Activated CD4-positive, alpha-beta T cell treated with anti-CD3 and anti-CD28 coated beads for 36 hours (primary cell): ENCODE data around the gene ZFTA. TPM values are rescaled to one million over a fixed set of nuclear protein-coding genes. Genes with fewer than 3 reads are reported as not detected.
"Not testable (repeated sequence)": the region's sequence is repeated elsewhere in the genome, so short reads cannot be mapped to it uniquely, and the experiment has no call there.

Experiments
- ATAC-seq: fragments of 200-7000 bp; cut with Tn5 transposase; one replicate; pipeline ENCODE4 v1.10.0; 2021; ENCODE audit warnings: mild to moderate bottlenecking, moderate library complexity
- CTCF ChIA-PET: fragments of 350-600 bp; sonication (Branson Sonifier 250); formaldehyde crosslinking; loops from one replicate; lab custom pipeline; 2021; ENCODE audit warnings: antibody characterized with exemption; lab: Charles Lee
- POLR2A ChIA-PET: fragments of 350-600 bp; sonication (Branson Sonifier 250); formaldehyde crosslinking; loops from one replicate; lab custom pipeline; 2021; ENCODE audit warnings: antibody characterized with exemption, inconsistent platforms; lab: Charles Lee
- DNase-seq: peaks from one replicate; pipeline ENCODE4 v3.0.0-alpha.2; 2020
- H3K27ac Mint-ChIP-seq: one replicate; pipeline ENCODE4 v1.8.0; 2021; ENCODE audit warnings: mixed read lengths
- H3K27me3 Mint-ChIP-seq: one replicate; pipeline ENCODE4 v1.8.0; 2021; ENCODE audit warnings: mixed read lengths
- H3K36me3 Mint-ChIP-seq: one replicate; pipeline ENCODE4 v1.8.0; 2021; ENCODE audit warnings: low read depth, mixed read lengths
- H3K4me1 Mint-ChIP-seq: one replicate; pipeline ENCODE4 v1.8.0; 2021; ENCODE audit warnings: mixed read lengths
- H3K4me3 Mint-ChIP-seq: one replicate; pipeline ENCODE4 v1.8.0; 2021; ENCODE audit warnings: mild to moderate bottlenecking, moderate library complexity, mixed read lengths
- H3K9me3 Mint-ChIP-seq: one replicate; pipeline ENCODE4 v1.8.0; 2021; ENCODE audit warnings: low read depth, mixed read lengths
- intact Hi-C, 2 experiments: fragments of 100-400 bp; cut with DNase I in 1 of 2; cut with micrococcal nuclease in 1 of 2; formaldehyde crosslinking; loops; one replicate each; pipeline versions ENCODE4 v1.14.2 to v1.15.1; 2022 to 2024; cut with DNase I, micrococcal nuclease
- total RNA-seq, 2 experiments: library from RNA; stranded (reverse); gene quantifications; one replicate each; pipeline ENCODE4 v1.2.3, GENCODE V29; 2021

Gene ZFTA
- total RNA-seq, 2 experiments from 2014 or later, result 1.5 to 1.7 TPM

- Mint-ChIP-seq H3K27ac (no peak overlapping the region), H3K36me3 (no peaks in the 10 kb centered on the region), H3K9me3 (no peaks in the 10 kb centered on the region), H3K27me3 (peaks cover 17% of the 10 kb centered on the region), H3K4me1 (no peaks in the 10 kb centered on the region), H3K4me3 (no peak overlapping the region)
- ChIA-PET CTCF (interaction anchor here (0.7 kb wide), 1 partner anchor 19 kb away, joined by 3 read pairs; no protein-coding TSS in a partner anchor), POLR2A (no interaction called here)
- no peak for ATAC-seq
- DNase-seq, result no peak
- intact Hi-C loops, result no loop called here
Observed at GRCh38 chr11:63775191-63775590, 6.6 kb upstream of the ZFTA start.

GRCh38 chr11:63771741-63772318 lies 3.3 kb upstream of the ZFTA start:
- POLR2A ChIA-PET, ATAC-seq, H3K4me1 Mint-ChIP-seq, H3K36me3 Mint-ChIP-seq, H3K9me3 Mint-ChIP-seq, DNase-seq, H3K4me3 Mint-ChIP-seq, H3K27ac Mint-ChIP-seq: not testable (repeated sequence)
- CTCF ChIA-PET, result interaction anchor here (0.7 kb wide), 1 partner anchor 193 kb away, joined by 4 read pairs; no protein-coding TSS in a partner anchor
- H3K27me3 Mint-ChIP-seq, result peaks cover 20% of the 10 kb centered on the region
- intact Hi-C loops, result loop anchor here in 1 of 2 experiments (5.0 kb wide), 1 partner anchor 40 kb away; the partner anchor contains the start of gene SPINDOC

- H3K27me3 Mint-ChIP-seq, result peaks cover 20% of the 10 kb centered on the region
- DNase-seq (no peak), ATAC-seq (no peak)
- no peak overlapping the region for H3K4me3 Mint-ChIP-seq
- H3K9me3 Mint-ChIP-seq, result no peaks in the 10 kb centered on the region
- no peaks in the 10 kb centered on the region for H3K36me3 Mint-ChIP-seq
- intact Hi-C loops, result loop anchor here in 1 of 2 experiments (5.0 kb wide), 1 partner anchor 42 kb away; the partner anchor contains the start of gene SPINDOC
- POLR2A ChIA-PET, result no interaction called here
- no peak overlapping the region for H3K27ac Mint-ChIP-seq
- peaks cover 6% of the 10 kb centered on the region for H3K4me1 Mint-ChIP-seq
- CTCF ChIA-PET, result interaction anchor here (0.8 kb wide), 1 partner anchor 175 kb away, joined by 5 read pairs; no protein-coding TSS in a partner anchor
Observed at GRCh38 chr11:63770763-63771162, 2.2 kb upstream of the ZFTA start.

GRCh38 chr11:63769714-63770455 lies 1.3 kb upstream of the ZFTA start:
- POLR2A ChIA-PET, result no interaction called here
- peak overlapping the region; percentile 47 for H3K4me3 Mint-ChIP-seq
- no peak for ATAC-seq
- H3K27ac Mint-ChIP-seq, result no peak overlapping the region
- H3K4me1 Mint-ChIP-seq, result peaks cover 6% of the 10 kb centered on the region
- intact Hi-C loops, result loop anchor here (2.0 to 5.0 kb wide), 7 partner anchors 42 to 1782 kb away; partner anchors contain the start of genes CATSPERZ (in 1 of the 2), MACROD1 (in 1 of the 2), NAA40 (in 1 of the 2) and SPINDOC (in 1 of the 2)
- no peak for DNase-seq
- H3K9me3 Mint-ChIP-seq, result no peaks in the 10 kb centered on the region
- CTCF ChIA-PET, result interaction anchor here (0.6 to 0.8 kb wide), 2 partner anchors 36 to 176 kb away, joined by 3 to 5 read pairs; no protein-coding TSS in a partner anchor
- H3K27me3 Mint-ChIP-seq, result peaks cover 20% of the 10 kb centered on the region
- H3K36me3 Mint-ChIP-seq, result no peaks in the 10 kb centered on the region

GRCh38 chr11:63769042-63769713 lies 603 bp upstream of the ZFTA start:
- ATAC-seq (peak; percentile 36), DNase-seq (peak; percentile 61)
- Mint-ChIP-seq H3K27me3 (peaks cover 20% of the 10 kb centered on the region), H3K4me3 (peak overlapping the region; percentile 35), H3K9me3 (no peaks in the 10 kb centered on the region), H3K27ac (no peak overlapping the region), H3K36me3 (no peaks in the 10 kb centered on the region), H3K4me1 (peaks cover 6% of the 10 kb centered on the region)
- intact Hi-C loops, result loop anchor here (2.0 to 5.0 kb wide), 6 partner anchors 170 to 1783 kb away; partner anchors contain the start of genes CATSPERZ (in 1 of the 2), MACROD1 (in 1 of the 2) and NAA40 (in 1 of the 2)
- CTCF ChIA-PET, result interaction anchor here (0.6 to 1.0 kb wide), 4 partner anchors 10 to 323 kb away, joined by 3 to 4 read pairs (median 3); no protein-coding TSS in a partner anchor
- POLR2A ChIA-PET, result no interaction called here

GRCh38 chr11:63767565-63768236 lies 874 bp downstream of the ZFTA start:
- no peaks in the 10 kb centered on the region for H3K9me3 Mint-ChIP-seq
- CTCF ChIA-PET, result interaction anchor here (0.5 to 2.0 kb wide), 10 partner anchors 11 to 537 kb away, joined by 3 to 6 read pairs (median 3); partner anchors contain the start of gene RCOR2
- ATAC-seq (peak; percentile 28), DNase-seq (peak; percentile 56)
- H3K27ac Mint-ChIP-seq, result peak overlapping the region; percentile 78
- H3K36me3 Mint-ChIP-seq, result no peaks in the 10 kb centered on the region
- intact Hi-C loops, result loop anchor here (1.0 to 5.0 kb wide), 9 partner anchors 46 to 1785 kb away; partner anchors contain the start of genes CATSPERZ (in 1 of the 2), MACROD1 (in 1 of the 2), NAA40 (in 1 of the 2) and OTUB1 (in 1 of the 2)
- POLR2A ChIA-PET, result interaction anchor here (0.6 kb wide), 2 partner anchors 546 to 1733 kb away, joined by 3 read pairs; no protein-coding TSS in a partner anchor
- H3K4me3 Mint-ChIP-seq, result peak overlapping the region; percentile 96
- H3K27me3 Mint-ChIP-seq, result peaks cover 17% of the 10 kb centered on the region
- H3K4me1 Mint-ChIP-seq, result peaks cover 6% of the 10 kb centered on the region

GRCh38 chr11:63767267-63767564 lies 1.4 kb downstream of the ZFTA start:
- no peaks in the 10 kb centered on the region for H3K36me3 Mint-ChIP-seq
- no peaks in the 10 kb centered on the region for H3K9me3 Mint-ChIP-seq
- CTCF ChIA-PET, result interaction anchor here (0.8 to 2.0 kb wide), 7 partner anchors 11 to 178 kb away, joined by 3 to 6 read pairs (median 4); partner anchors contain the start of gene RCOR2
- peak overlapping the region; percentile 96 for H3K4me3 Mint-ChIP-seq
- POLR2A ChIA-PET, result interaction anchor here (0.6 kb wide), 1 partner anchor 1733 kb away, joined by 3 read pairs; no protein-coding TSS in a partner anchor
- H3K27me3 Mint-ChIP-seq, result peaks cover 15% of the 10 kb centered on the region
- DNase-seq (no peak), ATAC-seq (peak; percentile 55)
- H3K27ac Mint-ChIP-seq, result peak overlapping the region; percentile 78
- intact Hi-C loops, result loop anchor here (5.0 kb wide), 4 partner anchors 175 to 1785 kb away; partner anchors contain the start of genes CATSPERZ (in 1 of the 2) and MACROD1 (in 1 of the 2)
- peaks cover 6% of the 10 kb centered on the region for H3K4me1 Mint-ChIP-seq

GRCh38 chr11:63766531-63767235 lies 1.9 kb downstream of the ZFTA start:
- no peak overlapping the region for H3K27ac Mint-ChIP-seq
- H3K4me1 Mint-ChIP-seq, result peaks cover 6% of the 10 kb centered on the region
- no peaks in the 10 kb centered on the region for H3K36me3 Mint-ChIP-seq
- DNase-seq, result no peak
- ATAC-seq, result no peak
- intact Hi-C loops, result loop anchor here (5.0 kb wide), 4 partner anchors 176 to 1786 kb away; partner anchors contain the start of genes CATSPERZ (in 1 of the 2) and MACROD1 (in 1 of the 2)
- H3K9me3 Mint-ChIP-seq, result no peaks in the 10 kb centered on the region
- POLR2A ChIA-PET, result interaction anchor here (1.2 kb wide), 1 partner anchor 218 kb away, joined by 3 read pairs; no protein-coding TSS in a partner anchor
- peak overlapping the region; percentile 96 for H3K4me3 Mint-ChIP-seq
- CTCF ChIA-PET, result interaction anchor here (0.6 to 2.0 kb wide), 6 partner anchors 10 to 850 kb away, joined by 3 to 5 read pairs (median 3); no protein-coding TSS in a partner anchor
- H3K27me3 Mint-ChIP-seq, result peaks cover 13% of the 10 kb centered on the region

- peaks cover 6% of the 10 kb centered on the region for H3K4me1 Mint-ChIP-seq
- no peak overlapping the region for H3K27ac Mint-ChIP-seq
- H3K4me3 Mint-ChIP-seq, result no peak overlapping the region
- POLR2A ChIA-PET, result interaction anchor here (1.2 kb wide), 1 partner anchor 219 kb away, joined by 3 read pairs; no protein-coding TSS in a partner anchor
- intact Hi-C loops, result loop anchor here (5.0 kb wide), 4 partner anchors 177 to 1787 kb away; partner anchors contain the start of genes CATSPERZ (in 1 of the 2) and MACROD1 (in 1 of the 2)
- DNase-seq (no peak), ATAC-seq (no peak)
- no peaks in the 10 kb centered on the region for H3K9me3 Mint-ChIP-seq
- no peaks in the 10 kb centered on the region for H3K36me3 Mint-ChIP-seq
- CTCF ChIA-PET, result interaction anchor here (0.6 to 0.8 kb wide), 2 partner anchors 17 to 22 kb away, joined by 3 to 4 read pairs; no protein-coding TSS in a partner anchor
- peaks cover 7% of the 10 kb centered on the region for H3K27me3 Mint-ChIP-seq
Observed at GRCh38 chr11:63765688-63766241, 2.8 kb downstream of the ZFTA start.
